Activated B cell treated with CpG ODN at 0.5 μM for 24 hours (primary cell): ENCODE results near the gene CFAP73. TPM values are rescaled to one million over a fixed set of nuclear protein-coding genes. Genes with fewer than 3 reads are reported as not detected.

ENCODE experiments used
- ATAC-seq: fragments of 200-7000 bp; cut with Tn5 transposase; one replicate; pipeline ENCODE4 v1.10.0; 2021; ENCODE audit warnings: low read depth, mild to moderate bottlenecking, moderate library complexity
- CTCF ChIA-PET: fragments of 350-600 bp; sonication (Branson Sonifier 250); formaldehyde crosslinking; loops from one replicate; lab custom pipeline; 2021; ENCODE audit warnings: antibody characterized with exemption; lab: Charles Lee
- POLR2A ChIA-PET: fragments of 350-600 bp; sonication (Branson Sonifier 250); formaldehyde crosslinking; loops from one replicate; lab custom pipeline; 2021; ENCODE audit warnings: antibody characterized with exemption; lab: Charles Lee
- DNase-seq: peaks from one replicate; pipeline ENCODE4 v3.0.0; 2022
- H3K27ac Mint-ChIP-seq: one replicate; pipeline ENCODE4 v1.8.0; 2020; ENCODE audit warnings: mixed read lengths
- H3K27me3 Mint-ChIP-seq: one replicate; pipeline ENCODE4 v1.8.0; 2021; ENCODE audit warnings: mixed read lengths
- H3K36me3 Mint-ChIP-seq: one replicate; pipeline ENCODE4 v1.8.0; 2021; ENCODE audit warnings: low read depth, mixed read lengths
- H3K4me1 Mint-ChIP-seq: one replicate; pipeline ENCODE4 v1.8.0; 2021; ENCODE audit warnings: mixed read lengths
- H3K4me3 Mint-ChIP-seq: one replicate; pipeline ENCODE4 v1.8.0; 2020; ENCODE audit warnings: mild to moderate bottlenecking, mixed read lengths
- H3K9me3 Mint-ChIP-seq: one replicate; pipeline ENCODE4 v1.8.0; 2020; ENCODE audit warnings: mixed read lengths
- CTCF ChIP-seq: fragments of 200-600 bp; IDR thresholded peaks from one replicate; pipeline ENCODE4 v1.8.0; 2022; ENCODE audit warnings: antibody characterized with exemption, mild to moderate bottlenecking
- intact Hi-C: fragments of 100-400 bp; cut with micrococcal nuclease; formaldehyde crosslinking; loops from one replicate; pipeline ENCODE4 v1.15.1; 2024
- total RNA-seq: library from RNA; stranded (reverse); gene quantifications from 2 replicates; pipeline ENCODE4 v1.2.3, GENCODE V29; 2022

CFAP73 gene
- total RNA-seq, 1 donor from 2014 or later: 1.1 TPM

- CTCF ChIA-PET: interaction anchor here (2.2 kb wide), 1 partner anchor 11 kb away, joined by 5 read pairs; no protein-coding TSS in a partner anchor
- H3K9me3 Mint-ChIP-seq: no peaks in the 10 kb centered on the region
- no peak overlapping the region for H3K27ac Mint-ChIP-seq
- H3K27me3 Mint-ChIP-seq: peaks cover 6% of the 10 kb centered on the region
- H3K36me3 Mint-ChIP-seq: no peaks in the 10 kb centered on the region
- intact Hi-C loops: no loop called here
- DNase-seq (no peak), ATAC-seq (no peak)
- no peak overlapping the region for H3K4me3 Mint-ChIP-seq
- POLR2A ChIA-PET: interaction anchor here (0.6 kb wide), 2 partner anchors 78 to 156 kb away, joined by 3 to 7 read pairs; no protein-coding TSS in a partner anchor
- H3K4me1 Mint-ChIP-seq: peaks cover 5% of the 10 kb centered on the region
- TF ChIP-seq CTCF: no peak
These were observed 40.2 kb upstream of the CFAP73 start for GRCh38 chr12:113109360-113109759.

- Mint-ChIP-seq H3K4me3 (no peak overlapping the region), H3K9me3 (no peaks in the 10 kb centered on the region), H3K27ac (no peak overlapping the region), H3K4me1 (peaks cover 1% of the 10 kb centered on the region), H3K27me3 (peaks cover 6% of the 10 kb centered on the region), H3K36me3 (no peaks in the 10 kb centered on the region)
- intact Hi-C loops: no loop called here
- no peak for TF ChIP-seq CTCF
- CTCF ChIA-PET: interaction anchor here (2.2 kb wide), 1 partner anchor 12 kb away, joined by 5 read pairs; no protein-coding TSS in a partner anchor
- DNase-seq (no peak), ATAC-seq (no peak)
- POLR2A ChIA-PET: interaction anchor here (0.6 kb wide), 1 partner anchor 77 kb away, joined by 7 read pairs; no protein-coding TSS in a partner anchor
These were observed 39.5 kb upstream of the CFAP73 start for GRCh38 chr12:113109872-113110599.

- H3K27me3 Mint-ChIP-seq: peaks cover 6% of the 10 kb centered on the region
- no peaks in the 10 kb centered on the region for H3K36me3 Mint-ChIP-seq
- TF ChIP-seq CTCF: no peak
- CTCF ChIA-PET: interaction anchor here (2.2 kb wide), 1 partner anchor 13 kb away, joined by 5 read pairs; no protein-coding TSS in a partner anchor
- intact Hi-C loops: no loop called here
- no peak overlapping the region for H3K4me3 Mint-ChIP-seq
- H3K27ac Mint-ChIP-seq: no peak overlapping the region
- ATAC-seq (no peak), DNase-seq (no peak)
- POLR2A ChIA-PET: no interaction called here
- H3K9me3 Mint-ChIP-seq: no peaks in the 10 kb centered on the region
- H3K4me1 Mint-ChIP-seq: peaks cover 1% of the 10 kb centered on the region
These were observed 38.3 kb upstream of the CFAP73 start for GRCh38 chr12:113111247-113111646.

DNA sequence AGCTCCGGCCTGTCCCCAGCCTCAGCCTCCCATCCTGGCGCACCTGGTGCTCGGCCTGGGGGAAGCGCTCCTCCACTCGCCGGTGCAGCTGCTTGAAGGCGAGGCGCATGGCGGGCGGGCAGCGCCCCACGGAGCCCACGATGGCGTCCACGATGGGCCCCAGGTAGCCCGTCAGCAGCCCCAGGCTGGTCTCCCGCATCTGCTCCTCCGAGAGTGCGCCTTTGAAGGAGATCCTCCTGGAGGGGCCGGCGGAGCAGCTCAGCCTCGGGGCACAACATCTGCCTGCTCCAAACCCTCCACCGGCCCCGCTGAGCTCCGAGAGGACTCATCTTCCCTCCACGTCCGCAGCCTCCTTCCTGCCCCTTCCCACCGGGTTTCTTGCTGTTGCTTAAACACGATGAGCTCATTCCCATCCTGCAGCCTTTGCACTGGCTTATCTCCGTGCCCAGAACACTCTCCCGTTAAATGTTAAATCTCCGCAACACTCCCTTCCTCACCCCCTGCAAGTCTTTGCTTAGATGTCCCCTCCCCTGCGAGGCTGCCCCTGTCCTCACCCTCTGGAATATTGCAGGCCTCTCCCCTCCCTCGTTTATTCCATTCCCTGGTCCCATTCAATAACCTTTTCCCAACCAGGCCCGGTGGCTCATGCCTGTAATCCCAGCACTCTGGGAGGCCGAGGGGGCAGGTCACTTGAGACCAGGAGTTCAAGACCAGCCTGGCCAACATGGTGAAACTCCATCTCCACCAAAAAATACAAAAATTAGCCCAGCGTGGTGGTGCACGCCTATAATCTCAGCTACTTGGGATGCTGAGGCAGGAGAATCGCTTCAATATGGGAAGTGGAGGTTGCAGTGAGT is 37.3 kb upstream of the CFAP73 start:
- Mint-ChIP-seq H3K36me3 (no peaks in the 10 kb centered on the region), H3K9me3 (no peaks in the 10 kb centered on the region), H3K27ac (no peak overlapping the region), H3K4me3 (no peak overlapping the region), H3K4me1 (peaks cover 1% of the 10 kb centered on the region), H3K27me3 (peaks cover 6% of the 10 kb centered on the region)
- DNase-seq (no peak), ATAC-seq (no peak)
- no peak for TF ChIP-seq CTCF
- ChIA-PET CTCF (no interaction called here), POLR2A (no interaction called here)
- intact Hi-C loops: no loop called here

DNA sequence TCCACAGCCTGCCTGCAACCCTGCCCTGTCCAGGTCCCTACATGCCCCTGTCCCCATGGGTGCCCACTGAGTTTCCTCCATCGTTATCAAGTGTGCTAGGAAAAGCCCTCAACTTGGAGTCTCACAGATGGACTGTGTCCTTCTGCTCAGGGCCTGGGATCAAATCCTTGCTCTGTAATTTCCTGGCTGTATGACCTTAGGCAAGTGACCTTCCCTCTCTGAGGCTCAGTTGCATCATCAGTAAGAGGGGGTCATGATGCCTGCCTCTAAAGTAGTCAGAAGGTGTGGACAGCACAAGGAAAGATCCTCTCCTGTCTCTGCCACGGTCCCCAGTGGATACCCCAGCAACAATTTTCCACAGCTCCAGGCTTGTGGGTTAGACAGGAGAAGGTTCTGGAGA is 36.1 kb upstream of the CFAP73 start:
- POLR2A ChIA-PET: no interaction called here
- H3K9me3 Mint-ChIP-seq: no peaks in the 10 kb centered on the region
- no peak for DNase-seq
- peaks cover 6% of the 10 kb centered on the region for H3K27me3 Mint-ChIP-seq
- intact Hi-C loops: no loop called here
- CTCF ChIA-PET: no interaction called here
- H3K27ac Mint-ChIP-seq: no peak overlapping the region
- peaks cover 1% of the 10 kb centered on the region for H3K4me1 Mint-ChIP-seq
- no peak for ATAC-seq
- H3K4me3 Mint-ChIP-seq: no peak overlapping the region
- TF ChIP-seq CTCF: no peak
- no peaks in the 10 kb centered on the region for H3K36me3 Mint-ChIP-seq
